ENCODE data around the gene MAGEB1.

GRCh38 chrX:30248854-30249253 lies 1.9 kb downstream of the MAGEB1 start:
- TF ChIP-seq BACH2 (CRISPR knock-in tag; IDR thresholded peaks at IDR 0.05; ENCODE audit: borderline replicate concordance): no peak
- TF ChIP-seq TCF4 (CRISPR knock-in tag; IDR thresholded peaks at IDR 0.05; ENCODE audit: borderline replicate concordance): no peak
- no peak for TF ChIP-seq ZFP30 (CRISPR knock-in tag; IDR thresholded peaks at IDR 0.05)

Measured in SK-N-SH treated with all-trans-retinoic acid at 6 μM for 48 hours (cell line).